B cell (primary cell): ENCODE data around the gene CD53. TPM values are rescaled to one million over a fixed set of nuclear protein-coding genes. Genes with fewer than 3 reads are reported as not detected.

ENCODE experiments used
- ATAC-seq: fragments of 200-7000 bp; cut with Tn5 transposase; one replicate; pipeline ENCODE4 v1.10.0; 2021; ENCODE audit warnings: low read depth, mild to moderate bottlenecking, moderate number of reproducible peaks, moderate library complexity
- CTCF ChIA-PET: fragments of 350-600 bp; sonication (Branson Sonifier 250); formaldehyde crosslinking; loops from one replicate; lab custom pipeline; 2021; ENCODE audit warnings: antibody characterized with exemption, inconsistent platforms; lab: Charles Lee
- POLR2A ChIA-PET: fragments of 350-600 bp; sonication (Branson Sonifier 250); formaldehyde crosslinking; loops from one replicate; lab custom pipeline; 2021; ENCODE audit warnings: antibody characterized with exemption; lab: Charles Lee
- DNase-seq: peaks from one replicate; pipeline ENCODE4 v3.0.0; 2013
- H2AFZ ChIP-seq: 2 replicates; pipeline ENCODE4 v1.6.1; 2012; ENCODE audit warnings: mild to moderate bottlenecking, low read depth, low read length; ENCODE audit not compliant: insufficient read depth, poor library complexity, severe bottlenecking
- H3K27ac ChIP-seq, 2 donors: 1 replicate in 1 of 2; 2 replicates in 1 of 2; pipeline ENCODE4 v1.5.1; 2012 to 2013; ENCODE audit warnings: low read length in 2 of 2, mild to moderate bottlenecking in 2 of 2, moderate library complexity in 1 of 2
- H3K27me3 ChIP-seq, 4 experiments: fragments of 200-600 bp in 1 of 4; sonication (generic) in 1 of 4; replicated peaks in 1 of 4; 1 replicate in 2 of 4; 2 replicates in 2 of 4; pipeline versions ENCODE4 v1.6.1 to v1.7.0; 2013 to 2016; ENCODE audit warnings: low read length in 3 of 4, mild to moderate bottlenecking in 2 of 4, mixed read lengths in 1 of 4, moderate library complexity in 1 of 4; ENCODE audit not compliant: insufficient read depth in 4 of 4, control insufficient read depth in 3 of 4; ENCODE audit errors: control extremely low read depth in 1 of 4
- H3K36me3 ChIP-seq, 2 experiments: replicated peaks in 1 of 2; 1 replicate in 1 of 2; 2 replicates in 1 of 2; pipeline versions ENCODE4 v1.6.1 to v1.7.1; 2013; ENCODE audit warnings: low read length in 1 of 2; ENCODE audit not compliant: insufficient read depth in 2 of 2, control insufficient read depth in 1 of 2; ENCODE audit errors: control extremely low read depth in 1 of 2, extremely low read depth in 1 of 2
- H3K4me1 ChIP-seq, 2 donors: fragments of 200-600 bp in 1 of 2; sonication (generic) in 1 of 2; 1 replicate in 1 of 2; 2 replicates in 1 of 2; pipeline versions ENCODE4 v1.5.1 to v1.6.1; 2013 to 2017; ENCODE audit warnings: low read length in 2 of 2; ENCODE audit not compliant: control insufficient read depth in 2 of 2, insufficient read depth in 2 of 2
- H3K4me2 ChIP-seq: replicated peaks from 2 replicates; pipeline ENCODE3; 2012; ENCODE audit warnings: mild to moderate bottlenecking, low read depth, low read length; ENCODE audit not compliant: poor library complexity, severe bottlenecking
- H3K4me3 ChIP-seq, 5 experiments: fragments of 200-600 bp in 1 of 5; sonication (generic) in 1 of 5; 1 replicate in 3 of 5; 2 replicates in 2 of 5; pipeline versions ENCODE4 v1.5.1 to v1.7.0; 2011 to 2016; ENCODE audit warnings: low read length in 4 of 5, mild to moderate bottlenecking in 4 of 5, low read depth in 2 of 5, control low read depth in 1 of 5, moderate library complexity in 1 of 5; ENCODE audit not compliant: insufficient read depth in 1 of 5; ENCODE audit errors: control extremely low read depth in 1 of 5, extremely low read depth in 1 of 5
- H3K79me2 ChIP-seq: fragments of 200-600 bp; sonication (generic); one replicate; pipeline ENCODE4 v1.6.0; 2016; ENCODE audit warnings: low read length; ENCODE audit not compliant: control insufficient read depth, insufficient read depth
- H3K9ac ChIP-seq: fragments of 200-600 bp; sonication (generic); 2 replicates; pipeline ENCODE4 v1.6.1; 2017; ENCODE audit warnings: mild to moderate bottlenecking, low read length, moderate library complexity
- H3K9me3 ChIP-seq, 3 donors: one replicate each; pipeline versions ENCODE4 v1.6.1 to v1.7.1; 2013; ENCODE audit warnings: low read length in 2 of 3; ENCODE audit not compliant: control insufficient read depth in 2 of 3, insufficient read depth in 1 of 3; ENCODE audit errors: control extremely low read depth in 1 of 3
- H4K20me1 ChIP-seq: 2 replicates; pipeline ENCODE4 v1.6.0; 2012; ENCODE audit warnings: mild to moderate bottlenecking, low read length; ENCODE audit not compliant: insufficient read depth, control insufficient read depth, poor library complexity, severe bottlenecking
- H3K27ac Mint-ChIP-seq: one replicate; pipeline ENCODE4 v1.8.0; 2021; ENCODE audit warnings: mixed read lengths
- H3K27me3 Mint-ChIP-seq: one replicate; pipeline ENCODE4 v1.8.0; 2021; ENCODE audit warnings: mixed read lengths
- H3K4me1 Mint-ChIP-seq: one replicate; pipeline ENCODE4 v1.8.0; 2021; ENCODE audit warnings: mixed read lengths
- H3K4me3 Mint-ChIP-seq: one replicate; pipeline ENCODE4 v1.8.0; 2021; ENCODE audit warnings: mixed read lengths
- H3K9me3 Mint-ChIP-seq: one replicate; pipeline ENCODE4 v1.8.0; 2022; ENCODE audit warnings: mixed read lengths; ENCODE audit not compliant: insufficient read depth
- CTCF ChIP-seq: fragments of 200-600 bp; IDR thresholded peaks from one replicate; pipeline ENCODE4 v1.8.0; 2022; ENCODE audit warnings: antibody characterized with exemption, mild to moderate bottlenecking
- EZH2 ChIP-seq: IDR thresholded peaks from 2 replicates; pipeline ENCODE4 v1.6.1; 2012; ENCODE audit warnings: borderline replicate concordance, low read depth, mild to moderate bottlenecking, moderate library complexity, low read length; ENCODE audit not compliant: insufficient read depth, poor library complexity, severe bottlenecking
- WGBS: methylation state at CpG from one replicate; pipeline ENCODE4 v1.1.5; 2013; ENCODE audit warnings: missing lambda C conversion rate; ENCODE audit not compliant: insufficient coverage; 5-methylcytosine and 5-hydroxymethylcytosine counted together
- intact Hi-C: fragments of 100-400 bp; cut with micrococcal nuclease; formaldehyde crosslinking; loops from one replicate; pipeline ENCODE4 v1.10.0; 2022
- polyA plus RNA-seq: library from polyadenylated mRNA; depleted of rRNA; stranded (reverse); fragments of >200 nt; gene quantifications from 2 replicates; pipeline ENCODE4 v1.2.3, GENCODE V29; 2012
- total RNA-seq, 2 donors: library from RNA; stranded (reverse); fragments of 120-200 nt in 1 of 2; gene quantifications; 1 replicate in 1 of 2; 2 replicates in 1 of 2; pipeline versions ENCODE4 v1.2.3 to v1.2.4, GENCODE V29; 2013 to 2022

The CD53 gene
- total and polyA plus RNA-seq, 2 donors (not counting 1 experiment from before 2014, with no cell fraction given): 490 to 1,010 TPM

GRCh38 chr1:110912784-110913183, 39.8 kb downstream of the CD53 start:
- Mint-ChIP-seq H3K4me1 (peaks cover 5% of the 10 kb centered on the region), H3K4me3 (no peak overlapping the region), H3K9me3 (peaks cover 6% of the 10 kb centered on the region), H3K27ac (no peak overlapping the region), H3K27me3 (no peaks in the 10 kb centered on the region)
- Histone ChIP-seq H3K27me3 (no peaks in the 10 kb centered on the region), H3K27ac (no peak overlapping the region), H3K79me2 (no peaks in the 10 kb centered on the region), H2AFZ (no peak overlapping the region), H3K9me3 (peaks cover 3 to 14% (median 12%) of the 10 kb centered on the region in 3 donors), H3K4me3 (no peak overlapping the region), H3K4me1 (no peaks in the 10 kb centered on the region), H3K9ac (no peak overlapping the region), H4K20me1 (no peaks in the 10 kb centered on the region), H3K36me3 (no peaks in the 10 kb centered on the region), H3K4me2 (no peak overlapping the region)
- ChIA-PET POLR2A (no interaction called here), CTCF (no interaction called here)
- intact Hi-C loops: no loop called here
- TF ChIP-seq EZH2: no peak
- no peak for TF ChIP-seq CTCF
- no peak for DNase-seq
- ATAC-seq: no peak

GRCh38 chr1:110914676-110915075, 41.7 kb downstream of the CD53 start:
- WGBS: no CpG with 5 or more reads among the region's 3 CpGs
- Histone ChIP-seq H3K27ac (no peak overlapping the region), H3K9me3 (peaks cover 3 to 11% (median 8%) of the 10 kb centered on the region in 3 donors), H3K4me3 (no peak overlapping the region), H3K4me2 (no peak overlapping the region), H3K27me3 (peaks cover 0 to 3% (median 0%) of the 10 kb centered on the region in 4 experiments), H2AFZ (no peak overlapping the region), H3K4me1 (no peaks in the 10 kb centered on the region), H4K20me1 (no peaks in the 10 kb centered on the region), H3K9ac (no peak overlapping the region), H3K79me2 (no peaks in the 10 kb centered on the region), H3K36me3 (no peaks in the 10 kb centered on the region)
- TF ChIP-seq EZH2: no peak
- TF ChIP-seq CTCF: no peak
- intact Hi-C loops: no loop called here
- Mint-ChIP-seq H3K4me1 (peaks cover 5% of the 10 kb centered on the region), H3K27me3 (no peaks in the 10 kb centered on the region), H3K9me3 (peaks cover 2% of the 10 kb centered on the region), H3K27ac (no peak overlapping the region), H3K4me3 (no peak overlapping the region)
- DNase-seq: no peak
- CTCF ChIA-PET: no interaction called here
- POLR2A ChIA-PET: no interaction called here
- ATAC-seq: no peak
